Nephron progenitor cell (in vitro differentiated cells): ENCODE results near the gene RPS6KA1.

ENCODE experiments used
- DNase-seq: peaks from one replicate; pipeline ENCODE4 v3.0.0; 2021
- H3K27ac Mint-ChIP-seq: 2 replicates; pipeline ENCODE4 v1.8.0; 2021; ENCODE audit warnings: mild to moderate bottlenecking, moderate library complexity, mixed read lengths
- H3K27me3 Mint-ChIP-seq: 2 replicates; pipeline ENCODE4 v1.8.0; 2021; ENCODE audit warnings: mild to moderate bottlenecking, low read depth, mixed read lengths; ENCODE audit not compliant: poor library complexity
- H3K36me3 Mint-ChIP-seq: 2 replicates; pipeline ENCODE4 v1.8.0; 2021; ENCODE audit warnings: low read depth, mixed read lengths
- H3K4me1 Mint-ChIP-seq: 2 replicates; pipeline ENCODE4 v1.8.0; 2021; ENCODE audit warnings: mixed read lengths
- H3K4me3 Mint-ChIP-seq: 2 replicates; pipeline ENCODE4 v1.8.0; 2021; ENCODE audit warnings: mild to moderate bottlenecking, moderate library complexity, mixed read lengths
- H3K9me3 Mint-ChIP-seq: 2 replicates; pipeline ENCODE4 v1.8.0; 2021; ENCODE audit warnings: mild to moderate bottlenecking, moderate library complexity, mixed read lengths
- TF ChIP-seq, protein P1 (sequence below): fragments of 200-600 bp; sonication (generic); IDR thresholded peaks from 2 replicates; pipeline ENCODE4 v1.5.0; 2021; ENCODE audit warnings: antibody characterized with exemption

RPS6KA1 gene

GRCh38 chr1:26540351-26540750 lies 10.8 kb downstream of the RPS6KA1 start:
- peak overlapping the region; percentile 87 for H3K27ac Mint-ChIP-seq
- H3K27me3 Mint-ChIP-seq, result peaks cover 2% of the 10 kb centered on the region
- H3K9me3 Mint-ChIP-seq, result no peaks in the 10 kb centered on the region
- TF ChIP-seq, protein P1, sequence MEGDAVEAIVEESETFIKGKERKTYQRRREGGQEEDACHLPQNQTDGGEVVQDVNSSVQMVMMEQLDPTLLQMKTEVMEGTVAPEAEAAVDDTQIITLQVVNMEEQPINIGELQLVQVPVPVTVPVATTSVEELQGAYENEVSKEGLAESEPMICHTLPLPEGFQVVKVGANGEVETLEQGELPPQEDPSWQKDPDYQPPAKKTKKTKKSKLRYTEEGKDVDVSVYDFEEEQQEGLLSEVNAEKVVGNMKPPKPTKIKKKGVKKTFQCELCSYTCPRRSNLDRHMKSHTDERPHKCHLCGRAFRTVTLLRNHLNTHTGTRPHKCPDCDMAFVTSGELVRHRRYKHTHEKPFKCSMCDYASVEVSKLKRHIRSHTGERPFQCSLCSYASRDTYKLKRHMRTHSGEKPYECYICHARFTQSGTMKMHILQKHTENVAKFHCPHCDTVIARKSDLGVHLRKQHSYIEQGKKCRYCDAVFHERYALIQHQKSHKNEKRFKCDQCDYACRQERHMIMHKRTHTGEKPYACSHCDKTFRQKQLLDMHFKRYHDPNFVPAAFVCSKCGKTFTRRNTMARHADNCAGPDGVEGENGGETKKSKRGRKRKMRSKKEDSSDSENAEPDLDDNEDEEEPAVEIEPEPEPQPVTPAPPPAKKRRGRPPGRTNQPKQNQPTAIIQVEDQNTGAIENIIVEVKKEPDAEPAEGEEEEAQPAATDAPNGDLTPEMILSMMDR, result no peak
- H3K4me1 Mint-ChIP-seq, result peaks cover 62% of the 10 kb centered on the region
- no peak overlapping the region for H3K4me3 Mint-ChIP-seq
- no peaks in the 10 kb centered on the region for H3K36me3 Mint-ChIP-seq
- no peak for DNase-seq

GRCh38 chr1:26541431-26541815 lies 11.9 kb downstream of the RPS6KA1 start:
- Mint-ChIP-seq H3K4me3 (no peak overlapping the region), H3K4me1 (peaks cover 65% of the 10 kb centered on the region), H3K9me3 (no peaks in the 10 kb centered on the region), H3K27ac (no peak overlapping the region), H3K27me3 (peaks cover 2% of the 10 kb centered on the region), H3K36me3 (no peaks in the 10 kb centered on the region)
- DNase-seq, result no peak
- TF ChIP-seq, protein P1, result no peak

DNA sequence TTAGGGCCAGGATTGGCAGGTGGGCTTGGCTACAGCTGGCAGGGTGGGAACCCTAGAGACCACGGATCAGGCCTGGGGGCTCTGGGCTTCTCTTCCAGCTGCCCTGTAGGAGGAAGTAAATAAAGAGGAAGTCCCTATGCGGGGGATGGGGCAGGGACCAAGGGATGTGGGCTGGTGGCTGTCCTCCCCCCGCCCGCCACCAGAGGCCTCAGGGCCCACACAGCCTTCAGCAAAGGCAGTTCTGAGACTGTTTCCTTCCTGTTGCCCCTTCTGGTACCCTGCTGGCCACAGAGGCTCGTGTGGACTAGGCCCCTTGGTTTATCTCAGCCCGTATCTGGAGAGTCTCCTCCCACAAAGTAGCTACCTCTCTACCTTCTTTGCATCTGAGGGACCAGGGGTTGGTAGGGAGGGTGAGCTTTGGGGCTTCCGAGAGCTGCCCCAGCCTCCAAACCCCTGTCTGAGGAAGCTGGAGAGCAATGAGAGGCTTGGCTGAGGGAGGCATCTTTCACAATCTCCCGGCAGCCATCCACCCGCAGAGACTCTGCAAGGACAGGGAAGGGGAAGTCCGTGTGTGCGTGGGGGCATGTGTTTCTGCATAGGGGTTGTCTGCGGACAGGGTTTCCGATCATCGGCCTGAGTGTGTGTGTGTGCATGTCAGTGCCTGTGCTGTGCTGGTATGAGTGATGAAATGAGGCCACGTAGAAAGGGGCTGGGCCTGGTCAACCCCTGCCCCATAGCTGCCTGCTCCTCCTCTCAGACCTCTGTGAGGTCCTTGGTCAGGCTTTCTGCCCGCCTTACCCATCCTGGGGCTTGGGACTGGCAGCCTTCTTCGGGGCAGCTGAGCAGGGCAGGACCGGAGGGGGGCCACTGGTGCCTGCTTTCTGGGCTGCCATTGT lies 12.5 kb downstream of the RPS6KA1 start:
- H3K27me3 Mint-ChIP-seq, result peaks cover 2% of the 10 kb centered on the region
- TF ChIP-seq, protein P1, result peak; percentile 50
- peak overlapping the region; percentile 86 for H3K27ac Mint-ChIP-seq
- H3K4me3 Mint-ChIP-seq, result no peak overlapping the region
- DNase-seq, result peak; percentile 61
- H3K36me3 Mint-ChIP-seq, result no peaks in the 10 kb centered on the region
- peaks cover 65% of the 10 kb centered on the region for H3K4me1 Mint-ChIP-seq
- no peaks in the 10 kb centered on the region for H3K9me3 Mint-ChIP-seq

GRCh38 chr1:26542771-26543451 lies 13.3 kb downstream of the RPS6KA1 start:
- Mint-ChIP-seq H3K4me1 (peaks cover 63% of the 10 kb centered on the region), H3K36me3 (peaks cover 8% of the 10 kb centered on the region), H3K4me3 (no peak overlapping the region), H3K27ac (peak overlapping the region; percentile 90), H3K9me3 (no peaks in the 10 kb centered on the region), H3K27me3 (peaks cover 7% of the 10 kb centered on the region)
- no peak for DNase-seq
- TF ChIP-seq, protein P1, result no peak

DNA sequence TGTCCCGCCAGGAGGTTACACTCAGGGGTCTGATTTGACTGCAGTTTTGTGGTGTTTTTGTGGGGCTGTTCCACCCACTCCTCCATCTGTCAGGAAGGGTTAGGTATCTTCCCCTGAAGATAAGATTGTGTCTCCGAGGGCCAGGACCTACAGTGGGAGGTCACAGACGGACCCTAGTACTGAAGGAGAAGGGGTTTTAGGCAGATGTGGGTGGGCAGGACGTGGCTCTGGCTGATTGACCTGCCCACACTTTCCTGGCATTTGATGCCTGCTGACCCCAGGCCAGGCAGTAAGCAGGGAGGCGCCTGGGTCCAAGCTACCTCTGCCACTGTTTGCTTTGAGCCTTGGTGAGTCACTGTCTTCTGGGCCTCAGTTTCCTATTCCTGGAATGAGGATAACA lies 13.9 kb downstream of the RPS6KA1 start:
- Mint-ChIP-seq H3K4me1 (peaks cover 58% of the 10 kb centered on the region), H3K27me3 (peaks cover 7% of the 10 kb centered on the region), H3K27ac (no peak overlapping the region), H3K9me3 (no peaks in the 10 kb centered on the region), H3K36me3 (peaks cover 10% of the 10 kb centered on the region), H3K4me3 (no peak overlapping the region)
- TF ChIP-seq, protein P1, result no peak
- DNase-seq, result no peak
